Measurements from ENCODE around the gene NANOS1. TPM values are rescaled to one million over a fixed set of nuclear protein-coding genes. Genes with fewer than 3 reads are reported as not detected.

Gene NANOS1
- total RNA-seq (2022) = 4.6 and 6.8 TPM in 2 replicates
- Bru-seq, nascent RNA = percentile 55 among the genes with signal in this experiment
- BruChase-seq, experiment 1, labeled RNA remaining after a 6-hour chase = percentile 72 among the genes with signal in this experiment
- BruChase-seq, experiment 2, labeled RNA remaining after a 2-hour chase = percentile 72 among the genes with signal in this experiment
- long read RNA-seq, full-length matches to known transcripts = 18 of 18 reads
- long read RNA-seq, partial matches to known transcripts = 0 of 18 reads
- long read RNA-seq, other reads (novel, unspliced or antisense) = 0 of 18 reads

- Mint-ChIP-seq H3K27ac (ENCODE audit: unreplicated experiment) (peak within 1 kb of the TSS; percentile 43), H3K9me3 (ENCODE audit: low read depth, unreplicated experiment) (no peaks in the 10 kb centered on the region), H3K4me1 (ENCODE audit: low read depth, unreplicated experiment) (peaks cover 40% of the 10 kb centered on the region), H3K27me3 (ENCODE audit: unreplicated experiment) (no peaks in the 10 kb centered on the region), H3K36me3 (ENCODE audit: insufficient read depth, unreplicated experiment) (peaks cover 44% of the 10 kb centered on the region), H3K4me3 (ENCODE audit: low read depth, unreplicated experiment) (peak within 1 kb of the TSS; percentile 52)
- BruUV-seq (replicated peaks) = no TSS peak
- CTCF ChIA-PET = interaction anchor here (0.5 to 0.8 kb wide), 2 partner anchors 51 to 308 kb away, joined by 3 to 10 read pairs; no protein-coding TSS in a partner anchor
- no peak for TF ChIP-seq CTCF (IDR thresholded peaks at IDR 0.05; ENCODE audit: unreplicated experiment)
- intact Hi-C loops (cut with micrococcal nuclease; ENCODE audit: unreplicated experiment) = loop anchor here (5.0 to 10.0 kb wide), 3 partner anchors 115 to 463 kb away; no protein-coding TSS in a partner anchor
- DNase-seq = peak; percentile 36
Observed at GRCh38 chr10:119029613-119030420, at the start of gene NANOS1. NANOS1 (plus strand) TSS chr10:119029714; CDS start chr10:119029802, 88 bp downstream.

GRCh38 chr10:118980135-118980865 lies 49.2 kb upstream of the NANOS1 start:
- no peak for DNase-seq
- no peak for TF ChIP-seq CTCF (IDR thresholded peaks at IDR 0.05; ENCODE audit: unreplicated experiment)
- BruUV-seq (replicated peaks) = no TSS peak
- H3K27ac Mint-ChIP-seq (ENCODE audit: unreplicated experiment) = no peak overlapping the region
- intact Hi-C loops (cut with micrococcal nuclease; ENCODE audit: unreplicated experiment) = no loop called here
- H3K4me1 Mint-ChIP-seq (ENCODE audit: low read depth, unreplicated experiment) = no peaks in the 10 kb centered on the region
- no peak overlapping the region for H3K4me3 Mint-ChIP-seq (ENCODE audit: low read depth, unreplicated experiment)
- no peaks in the 10 kb centered on the region for H3K36me3 Mint-ChIP-seq (ENCODE audit: insufficient read depth, unreplicated experiment)
- no peaks in the 10 kb centered on the region for H3K27me3 Mint-ChIP-seq (ENCODE audit: unreplicated experiment)
- CTCF ChIA-PET = interaction anchor here (0.5 to 0.7 kb wide), 2 partner anchors 251 to 635 kb away, joined by 3 to 6 read pairs; no protein-coding TSS in a partner anchor
- H3K9me3 Mint-ChIP-seq (ENCODE audit: low read depth, unreplicated experiment) = no peaks in the 10 kb centered on the region

GRCh38 chr10:118980870-118981269 lies 48.6 kb upstream of the NANOS1 start:
- TF ChIP-seq CTCF (IDR thresholded peaks at IDR 0.05; ENCODE audit: unreplicated experiment) = no peak
- Mint-ChIP-seq H3K9me3 (ENCODE audit: low read depth, unreplicated experiment) (no peaks in the 10 kb centered on the region), H3K27me3 (ENCODE audit: unreplicated experiment) (no peaks in the 10 kb centered on the region), H3K27ac (ENCODE audit: unreplicated experiment) (no peak overlapping the region), H3K4me3 (ENCODE audit: low read depth, unreplicated experiment) (no peak overlapping the region), H3K36me3 (ENCODE audit: insufficient read depth, unreplicated experiment) (no peaks in the 10 kb centered on the region), H3K4me1 (ENCODE audit: low read depth, unreplicated experiment) (no peaks in the 10 kb centered on the region)
- BruUV-seq (replicated peaks) = no TSS peak
- intact Hi-C loops (cut with micrococcal nuclease; ENCODE audit: unreplicated experiment) = no loop called here
- CTCF ChIA-PET = interaction anchor here (0.5 to 0.6 kb wide), 2 partner anchors 250 to 284 kb away, joined by 3 to 6 read pairs; no protein-coding TSS in a partner anchor
- no peak for DNase-seq

- BruUV-seq (replicated peaks) = no TSS peak
- no peaks in the 10 kb centered on the region for H3K4me1 Mint-ChIP-seq (ENCODE audit: low read depth, unreplicated experiment)
- no peaks in the 10 kb centered on the region for H3K9me3 Mint-ChIP-seq (ENCODE audit: low read depth, unreplicated experiment)
- no peak overlapping the region for H3K4me3 Mint-ChIP-seq (ENCODE audit: low read depth, unreplicated experiment)
- H3K27ac Mint-ChIP-seq (ENCODE audit: unreplicated experiment) = no peak overlapping the region
- DNase-seq = no peak
- no peaks in the 10 kb centered on the region for H3K27me3 Mint-ChIP-seq (ENCODE audit: unreplicated experiment)
- H3K36me3 Mint-ChIP-seq (ENCODE audit: insufficient read depth, unreplicated experiment) = no peaks in the 10 kb centered on the region
- CTCF ChIA-PET = no interaction called here
- intact Hi-C loops (cut with micrococcal nuclease; ENCODE audit: unreplicated experiment) = no loop called here
- TF ChIP-seq CTCF (IDR thresholded peaks at IDR 0.05; ENCODE audit: unreplicated experiment) = no peak
Observed at GRCh38 chr10:118981946-118982345, 47.6 kb upstream of the NANOS1 start.
